HEK293T (cell line): ENCODE results near the gene SELE.

Source experiments
- CTBP1 ChIP-seq: fragments of 450-650 bp; IDR thresholded peaks from 2 replicates; pipeline ENCODE4 v1.6.1; 2016; ENCODE audit warnings: borderline replicate concordance
- ELF4 ChIP-seq: fragments of 450-650 bp; IDR thresholded peaks from 2 replicates; pipeline ENCODE4 v1.6.1; 2017; ENCODE audit warnings: antibody characterized with exemption
- FOXM1 ChIP-seq: fragments of 450-650 bp; IDR thresholded peaks from 2 replicates; pipeline ENCODE4 v1.6.1; 2017; ENCODE audit warnings: mild to moderate bottlenecking, borderline replicate concordance
- SUZ12 ChIP-seq: fragments of 450-650 bp; IDR thresholded peaks from 2 replicates; pipeline ENCODE4 v1.6.1; 2016; ENCODE audit warnings: mild to moderate bottlenecking
- TARDBP ChIP-seq: fragments of 450-650 bp; IDR thresholded peaks from 2 replicates; pipeline ENCODE4 v1.6.1; 2016
- ZNF384 ChIP-seq: fragments of 450-650 bp; IDR thresholded peaks from 2 replicates; pipeline ENCODE4 v1.6.1; 2016

- TF ChIP-seq TARDBP (no peak), SUZ12 (no peak), CTBP1 (no peak), ELF4 (no peak), ZNF384 (no peak), FOXM1 (no peak)
Measured at GRCh38 chr1:169745015-169745861, 11.4 kb upstream of the SELE start.
